ENCODE measurements around the gene TMEM129. TPM values are rescaled to one million over a fixed set of nuclear protein-coding genes. Genes with fewer than 3 reads are reported as not detected.

The TMEM129 gene
- total and polyA plus RNA-seq, 10 of the 15 experiments (the other 5 are each of a cell fraction or from before 2014, with no cell fraction given), result 0.19 to 24.9 (median 13.2) TPM

DNA sequence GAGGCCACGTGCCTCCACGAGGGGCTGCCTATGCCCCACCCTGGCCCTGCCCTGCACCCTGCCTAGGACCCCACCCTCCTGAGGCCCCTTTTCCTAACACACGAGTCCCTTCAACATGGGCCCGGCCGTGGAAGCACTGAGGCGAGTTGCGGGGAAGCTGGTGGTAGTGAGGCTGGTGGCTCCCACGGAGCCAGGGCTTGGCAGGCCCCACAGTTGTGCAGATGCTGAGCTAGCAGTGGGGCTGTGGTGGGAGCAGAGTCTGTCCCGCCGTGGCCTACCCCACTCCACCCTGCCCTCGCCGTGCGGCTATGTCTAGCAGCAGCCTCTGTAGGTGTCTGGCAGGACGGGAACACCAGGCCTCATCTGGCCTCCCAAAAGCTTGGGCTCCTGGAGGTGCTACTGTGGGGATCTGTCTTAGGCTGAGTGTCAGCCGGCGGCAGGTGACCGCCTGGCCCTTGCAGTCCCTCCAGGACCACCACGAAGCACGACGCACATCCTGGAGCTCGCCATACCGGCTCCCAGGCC, 19.0 kb upstream of the TMEM129 start:
- peaks cover 42 to 60% of the 10 kb centered on the region in 2 experiments for H3K36me3 ChIP-seq (ENCODE audit: control insufficient read depth in 2 of 2, insufficient read depth in 2 of 2, low read length in 1 of 2)
- 91% methylated on average over 21 of the region's 22 CpGs for WGBS (ENCODE audit: insufficient coverage, insufficient replicate concordance, low lambda C conversion rate, missing lambda C conversion rate)
- ChIA-PET RAD21 (ENCODE audit: unreplicated experiment) (no interaction called here), SMC1A (ENCODE audit: uncharacterized antibody, unreplicated experiment) (no interaction called here), POLR2A (no interaction called here), CTCF (interaction anchor here (1.0 kb wide), 1 partner anchor 9 kb away, joined by 3 read pairs; no protein-coding TSS in a partner anchor)
- no peaks in the 10 kb centered on the region for H3K4me1 ChIP-seq (ENCODE audit: control insufficient read depth, insufficient read depth, low read length)
- in situ Hi-C loops (cut with MboI) (loop anchor here (5.0 kb wide), 2 partner anchors 77 to 167 kb away; no protein-coding TSS in a partner anchor), intact Hi-C loops (cut with micrococcal nuclease; ENCODE audit: unreplicated experiment) (no loop called here)
- no peak overlapping the region for H3K4me2 ChIP-seq (ENCODE audit: control insufficient read depth, insufficient read depth)
- H3K4me3 ChIP-seq, result no peak overlapping the region
- ATAC-seq (no peak), DNase-seq (ENCODE audit: low read depth, low spot score) (no peak), FAIRE-seq (no peak)
- peaks cover 18% of the 10 kb centered on the region for H3K9me3 ChIP-seq (replicated peaks; ENCODE audit: control insufficient read depth, insufficient read depth, low read length)
- H3K79me2 ChIP-seq (ENCODE audit: control insufficient read depth, insufficient read depth, low read length), result no peaks in the 10 kb centered on the region
- no peaks in the 10 kb centered on the region for H4K20me1 ChIP-seq (ENCODE audit: control insufficient read depth, insufficient read depth)
- no peak overlapping the region for H3K9ac ChIP-seq (ENCODE audit: control insufficient read depth, insufficient read depth, low read length)
- no peak overlapping the region for H3K27ac ChIP-seq (ENCODE audit: control insufficient read depth, insufficient read depth)
- H3K27me3 ChIP-seq (replicated peaks in 1 of 2; ENCODE audit: control insufficient read depth in 2 of 2, insufficient read depth in 2 of 2, low read length in 1 of 2), result no peaks in the 10 kb centered on the region
- BruUV-seq (replicated peaks), result no TSS peak
- H2AFZ ChIP-seq (ENCODE audit: control insufficient read depth, low read depth, low read length), result no peak overlapping the region
- TF ChIP-seq HDAC2 (IDR thresholded peaks at IDR 0.05), result no peak
- no peak for TF ChIP-seq YY1 (IDR thresholded peaks at IDR 0.05; ENCODE audit: low read depth, low read length)
- no peak for TF ChIP-seq CHD2 (IDR thresholded peaks at IDR 0.05; ENCODE audit: borderline replicate concordance, low read depth, low read length)
- no peak for TF ChIP-seq EGR1 (IDR thresholded peaks at IDR 0.05; ENCODE audit: borderline replicate concordance in 1 of 2, low read depth in 2 of 2, low read length in 2 of 2)
- no peak for TF ChIP-seq CREB1 (IDR thresholded peaks at IDR 0.05; ENCODE audit: low read depth)
- TF ChIP-seq, protein P1, sequence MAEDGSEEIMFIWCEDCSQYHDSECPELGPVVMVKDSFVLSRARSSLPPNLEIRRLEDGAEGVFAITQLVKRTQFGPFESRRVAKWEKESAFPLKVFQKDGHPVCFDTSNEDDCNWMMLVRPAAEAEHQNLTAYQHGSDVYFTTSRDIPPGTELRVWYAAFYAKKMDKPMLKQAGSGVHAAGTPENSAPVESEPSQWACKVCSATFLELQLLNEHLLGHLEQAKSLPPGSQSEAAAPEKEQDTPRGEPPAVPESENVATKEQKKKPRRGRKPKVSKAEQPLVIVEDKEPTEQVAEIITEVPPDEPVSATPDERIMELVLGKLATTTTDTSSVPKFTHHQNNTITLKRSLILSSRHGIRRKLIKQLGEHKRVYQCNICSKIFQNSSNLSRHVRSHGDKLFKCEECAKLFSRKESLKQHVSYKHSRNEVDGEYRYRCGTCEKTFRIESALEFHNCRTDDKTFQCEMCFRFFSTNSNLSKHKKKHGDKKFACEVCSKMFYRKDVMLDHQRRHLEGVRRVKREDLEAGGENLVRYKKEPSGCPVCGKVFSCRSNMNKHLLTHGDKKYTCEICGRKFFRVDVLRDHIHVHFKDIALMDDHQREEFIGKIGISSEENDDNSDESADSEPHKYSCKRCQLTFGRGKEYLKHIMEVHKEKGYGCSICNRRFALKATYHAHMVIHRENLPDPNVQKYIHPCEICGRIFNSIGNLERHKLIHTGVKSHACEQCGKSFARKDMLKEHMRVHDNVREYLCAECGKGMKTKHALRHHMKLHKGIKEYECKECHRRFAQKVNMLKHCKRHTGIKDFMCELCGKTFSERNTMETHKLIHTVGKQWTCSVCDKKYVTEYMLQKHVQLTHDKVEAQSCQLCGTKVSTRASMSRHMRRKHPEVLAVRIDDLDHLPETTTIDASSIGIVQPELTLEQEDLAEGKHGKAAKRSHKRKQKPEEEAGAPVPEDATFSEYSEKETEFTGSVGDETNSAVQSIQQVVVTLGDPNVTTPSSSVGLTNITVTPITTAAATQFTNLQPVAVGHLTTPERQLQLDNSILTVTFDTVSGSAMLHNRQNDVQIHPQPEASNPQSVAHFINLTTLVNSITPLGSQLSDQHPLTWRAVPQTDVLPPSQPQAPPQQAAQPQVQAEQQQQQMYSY (CRISPR knock-in tag; IDR thresholded peaks at IDR 0.05), result no peak
- no peak for TF ChIP-seq NR2C2 (IDR thresholded peaks at IDR 0.05; ENCODE audit: borderline replicate concordance, control insufficient read depth, insufficient read length, low read depth)
- TF ChIP-seq POLR2AphosphoS5 (IDR thresholded peaks at IDR 0.05; ENCODE audit: low read length), result no peak
- no peak for TF ChIP-seq EED (IDR thresholded peaks at IDR 0.05; ENCODE audit: low read depth)
- TF ChIP-seq, protein P2, sequence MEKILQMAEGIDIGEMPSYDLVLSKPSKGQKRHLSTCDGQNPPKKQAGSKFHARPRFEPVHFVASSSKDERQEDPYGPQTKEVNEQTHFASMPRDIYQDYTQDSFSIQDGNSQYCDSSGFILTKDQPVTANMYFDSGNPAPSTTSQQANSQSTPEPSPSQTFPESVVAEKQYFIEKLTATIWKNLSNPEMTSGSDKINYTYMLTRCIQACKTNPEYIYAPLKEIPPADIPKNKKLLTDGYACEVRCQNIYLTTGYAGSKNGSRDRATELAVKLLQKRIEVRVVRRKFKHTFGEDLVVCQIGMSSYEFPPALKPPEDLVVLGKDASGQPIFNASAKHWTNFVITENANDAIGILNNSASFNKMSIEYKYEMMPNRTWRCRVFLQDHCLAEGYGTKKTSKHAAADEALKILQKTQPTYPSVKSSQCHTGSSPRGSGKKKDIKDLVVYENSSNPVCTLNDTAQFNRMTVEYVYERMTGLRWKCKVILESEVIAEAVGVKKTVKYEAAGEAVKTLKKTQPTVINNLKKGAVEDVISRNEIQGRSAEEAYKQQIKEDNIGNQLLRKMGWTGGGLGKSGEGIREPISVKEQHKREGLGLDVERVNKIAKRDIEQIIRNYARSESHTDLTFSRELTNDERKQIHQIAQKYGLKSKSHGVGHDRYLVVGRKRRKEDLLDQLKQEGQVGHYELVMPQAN (conservative IDR thresholded peaks at IDR 0.05), result no peak
- no peak for TF ChIP-seq HCFC1 (IDR thresholded peaks at IDR 0.05; ENCODE audit: low read length)
- TF ChIP-seq SPI1 (IDR thresholded peaks at IDR 0.05; ENCODE audit: borderline replicate concordance, insufficient read depth, low read depth, low read length), result no peak
- TF ChIP-seq SUPT20H (IDR thresholded peaks at IDR 0.05; ENCODE audit: borderline replicate concordance, control insufficient read depth, low read depth, low read length), result no peak
- TF ChIP-seq, protein P3, sequence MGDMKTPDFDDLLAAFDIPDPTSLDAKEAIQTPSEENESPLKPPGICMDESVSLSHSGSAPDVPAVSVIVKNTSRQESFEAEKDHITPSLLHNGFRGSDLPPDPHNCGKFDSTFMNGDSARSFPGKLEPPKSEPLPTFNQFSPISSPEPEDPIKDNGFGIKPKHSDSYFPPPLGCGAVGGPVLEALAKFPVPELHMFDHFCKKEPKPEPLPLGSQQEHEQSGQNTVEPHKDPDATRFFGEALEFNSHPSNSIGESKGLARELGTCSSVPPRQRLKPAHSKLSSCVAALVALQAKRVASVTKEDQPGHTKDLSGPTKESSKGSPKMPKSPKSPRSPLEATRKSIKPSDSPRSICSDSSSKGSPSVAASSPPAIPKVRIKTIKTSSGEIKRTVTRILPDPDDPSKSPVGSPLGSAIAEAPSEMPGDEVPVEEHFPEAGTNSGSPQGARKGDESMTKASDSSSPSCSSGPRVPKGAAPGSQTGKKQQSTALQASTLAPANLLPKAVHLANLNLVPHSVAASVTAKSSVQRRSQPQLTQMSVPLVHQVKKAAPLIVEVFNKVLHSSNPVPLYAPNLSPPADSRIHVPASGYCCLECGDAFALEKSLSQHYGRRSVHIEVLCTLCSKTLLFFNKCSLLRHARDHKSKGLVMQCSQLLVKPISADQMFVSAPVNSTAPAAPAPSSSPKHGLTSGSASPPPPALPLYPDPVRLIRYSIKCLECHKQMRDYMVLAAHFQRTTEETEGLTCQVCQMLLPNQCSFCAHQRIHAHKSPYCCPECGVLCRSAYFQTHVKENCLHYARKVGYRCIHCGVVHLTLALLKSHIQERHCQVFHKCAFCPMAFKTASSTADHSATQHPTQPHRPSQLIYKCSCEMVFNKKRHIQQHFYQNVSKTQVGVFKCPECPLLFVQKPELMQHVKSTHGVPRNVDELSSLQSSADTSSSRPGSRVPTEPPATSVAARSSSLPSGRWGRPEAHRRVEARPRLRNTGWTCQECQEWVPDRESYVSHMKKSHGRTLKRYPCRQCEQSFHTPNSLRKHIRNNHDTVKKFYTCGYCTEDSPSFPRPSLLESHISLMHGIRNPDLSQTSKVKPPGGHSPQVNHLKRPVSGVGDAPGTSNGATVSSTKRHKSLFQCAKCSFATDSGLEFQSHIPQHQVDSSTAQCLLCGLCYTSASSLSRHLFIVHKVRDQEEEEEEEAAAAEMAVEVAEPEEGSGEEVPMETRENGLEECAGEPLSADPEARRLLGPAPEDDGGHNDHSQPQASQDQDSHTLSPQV (IDR thresholded peaks at IDR 0.05), result no peak
- no peak for TF ChIP-seq SIX5 (IDR thresholded peaks at IDR 0.05; ENCODE audit: low read depth, low read length, severe bottlenecking)

All from GM12878 (cell line).